GM06990 (cell line): ENCODE measurements around the gene TRIM47.

Experiments
- DNase-seq: peaks from one replicate; pipeline ENCODE4 v3.0.0-alpha.2; 2011; ENCODE audit not compliant: insufficient read length; ENCODE audit errors: extremely low read depth
- H3K27me3 ChIP-seq: replicated peaks from 2 replicates; pipeline ENCODE4 v1.6.0; 2011; ENCODE audit warnings: low read length; ENCODE audit not compliant: control insufficient read depth, insufficient read depth
- H3K36me3 ChIP-seq: 2 replicates; pipeline ENCODE4 v1.5.1; 2011; ENCODE audit warnings: low read length; ENCODE audit not compliant: control insufficient read depth, insufficient read depth
- H3K4me3 ChIP-seq: replicated peaks from 2 replicates; pipeline ENCODE4 v1.5.1; 2011; ENCODE audit warnings: low read depth, mild to moderate bottlenecking, control low read depth, low read length
- CTCF ChIP-seq: IDR thresholded peaks from 2 replicates; pipeline ENCODE4 v1.5.1; 2011; ENCODE audit warnings: low read length, control low read depth, mild to moderate bottlenecking, inconsistent platforms; ENCODE audit not compliant: insufficient read depth, poor library complexity, severe bottlenecking

The TRIM47 gene

GRCh38 chr17:75922963-75923874 lies 44.8 kb upstream of the TRIM47 start:
- no peaks in the 10 kb centered on the region for H3K27me3 ChIP-seq
- no peak for DNase-seq
- peaks cover 3% of the 10 kb centered on the region for H3K36me3 ChIP-seq
- no peak for TF ChIP-seq CTCF
- no peak overlapping the region for H3K4me3 ChIP-seq

- no peaks in the 10 kb centered on the region for H3K27me3 ChIP-seq
- no peak overlapping the region for H3K4me3 ChIP-seq
- DNase-seq = no peak
- no peak for TF ChIP-seq CTCF
- H3K36me3 ChIP-seq = peaks cover 6% of the 10 kb centered on the region
Observed at GRCh38 chr17:75922173-75922961, 44.0 kb upstream of the TRIM47 start.

- no peak for DNase-seq
- Histone ChIP-seq H3K36me3 (peaks cover 6% of the 10 kb centered on the region), H3K4me3 (no peak overlapping the region), H3K27me3 (no peaks in the 10 kb centered on the region)
- no peak for TF ChIP-seq CTCF
Observed at GRCh38 chr17:75921596-75921995, 43.2 kb upstream of the TRIM47 start.

GRCh38 chr17:75920045-75920560 lies 41.7 kb upstream of the TRIM47 start:
- peaks cover 6% of the 10 kb centered on the region; the same call in 1 of the 2 replicates for H3K36me3 ChIP-seq
- no peaks in the 10 kb centered on the region for H3K27me3 ChIP-seq
- TF ChIP-seq CTCF = no peak
- no peak for DNase-seq
- H3K4me3 ChIP-seq = no peak overlapping the region

GRCh38 chr17:75919611-75920010 lies 41.2 kb upstream of the TRIM47 start:
- Histone ChIP-seq H3K27me3 (no peaks in the 10 kb centered on the region), H3K36me3 (peaks cover 6% of the 10 kb centered on the region; the same call in 1 of the 2 replicates), H3K4me3 (no peak overlapping the region)
- DNase-seq = no peak
- no peak for TF ChIP-seq CTCF
